Liver (tissue), 9 donors: ENCODE results near the gene TPCN1. TPM values are rescaled to one million over a fixed set of nuclear protein-coding genes. Genes with fewer than 3 reads are reported as not detected.

ENCODE experiments used
- DNase-seq: peaks from one replicate; pipeline ENCODE4 v3.0.0-alpha.2; 2017; ENCODE audit warnings: low spot score
- H3K27ac ChIP-seq, 2 donors: one replicate each; pipeline ENCODE4 v1.7.0; 2013; ENCODE audit warnings: inconsistent platforms in 2 of 2, low read length in 2 of 2, control low read depth in 1 of 2, low read depth in 1 of 2, mild to moderate bottlenecking in 1 of 2
- H3K27me3 ChIP-seq, 4 donors: one replicate each; pipeline versions ENCODE4 v1.6.1 to v1.7.0; 2013; ENCODE audit warnings: low read length in 3 of 4, inconsistent platforms in 1 of 4, mild to moderate bottlenecking in 1 of 4, moderate library complexity in 1 of 4; ENCODE audit not compliant: control insufficient read depth in 4 of 4, insufficient read depth in 4 of 4
- H3K36me3 ChIP-seq, 4 donors: one replicate each; pipeline versions ENCODE4 v1.6.1 to v1.7.0; 2013; ENCODE audit warnings: low read length in 3 of 4, mild to moderate bottlenecking in 3 of 4, low read depth in 1 of 4, moderate library complexity in 1 of 4; ENCODE audit not compliant: control insufficient read depth in 4 of 4, insufficient read depth in 3 of 4
- H3K4me1 ChIP-seq, 4 donors: one replicate each; pipeline versions ENCODE4 v1.6.1 to v1.7.0; 2013; ENCODE audit warnings: low read length in 3 of 4, mild to moderate bottlenecking in 3 of 4, moderate library complexity in 1 of 4; ENCODE audit not compliant: control insufficient read depth in 4 of 4, insufficient read depth in 4 of 4
- H3K4me3 ChIP-seq, 3 donors: one replicate each; pipeline versions ENCODE4 v1.6.1 to v1.7.0; 2013; ENCODE audit warnings: low read length in 3 of 3, control low read depth in 1 of 3, low read depth in 1 of 3, mild to moderate bottlenecking in 1 of 3
- H3K9ac ChIP-seq, 2 donors: one replicate each; pipeline ENCODE4 v1.7.0; 2013; ENCODE audit warnings: low read length in 2 of 2, mild to moderate bottlenecking in 2 of 2, moderate library complexity in 2 of 2, control low read depth in 1 of 2, low read depth in 1 of 2
- H3K9me3 ChIP-seq, 4 donors: one replicate each; pipeline versions ENCODE4 v1.6.1 to v1.7.0; 2013; ENCODE audit warnings: low read length in 3 of 4; ENCODE audit not compliant: control insufficient read depth in 4 of 4
- ATF3 ChIP-seq: IDR thresholded peaks from 2 replicates; pipeline ENCODE4 v1.6.1; 2016; ENCODE audit warnings: antibody characterized with exemption
- EGR1 ChIP-seq, 2 donors: IDR thresholded peaks; 2 replicates each; pipeline ENCODE4 v1.6.1; 2016 to 2018; ENCODE audit warnings: antibody characterized with exemption in 2 of 2, low read depth in 2 of 2
- FOXA1 ChIP-seq: IDR thresholded peaks from 2 replicates; pipeline ENCODE4 v1.6.1; 2016; ENCODE audit warnings: antibody characterized with exemption
- GABPA ChIP-seq, 2 donors: IDR thresholded peaks in 1 of 2; conservative IDR thresholded peaks in 1 of 2; 2 replicates each; pipeline ENCODE4 v1.6.1; 2016; ENCODE audit warnings: antibody characterized with exemption in 2 of 2, mild to moderate bottlenecking in 1 of 2, moderate library complexity in 1 of 2
- HNF4A ChIP-seq, 2 donors: conservative IDR thresholded peaks; 2 replicates each; pipeline ENCODE4 v1.6.1; 2016; ENCODE audit warnings: antibody characterized with exemption in 2 of 2, mild to moderate bottlenecking in 2 of 2
- HNF4G ChIP-seq: IDR thresholded peaks from 2 replicates; pipeline ENCODE4 v1.6.1; 2016; ENCODE audit warnings: antibody characterized with exemption
- JUND ChIP-seq, 2 donors: IDR thresholded peaks; 2 replicates each; pipeline ENCODE4 v1.6.1; 2016; ENCODE audit warnings: antibody characterized with exemption in 2 of 2
- NR2F2 ChIP-seq: IDR thresholded peaks from 2 replicates; pipeline ENCODE4 v1.6.1; 2016; ENCODE audit warnings: antibody characterized with exemption
- RXRA ChIP-seq, 2 donors: IDR thresholded peaks; 2 replicates each; pipeline ENCODE4 v1.6.1; 2017 to 2018; ENCODE audit warnings: antibody characterized with exemption in 2 of 2, mild to moderate bottlenecking in 1 of 2
- TAF1 ChIP-seq: conservative IDR thresholded peaks from 2 replicates; pipeline ENCODE4 v1.6.1; 2016; ENCODE audit warnings: antibody characterized with exemption, mild to moderate bottlenecking
- YY1 ChIP-seq: IDR thresholded peaks from 2 replicates; pipeline ENCODE4 v1.6.1; 2016; ENCODE audit warnings: antibody characterized with exemption, mild to moderate bottlenecking
- ZBTB33 ChIP-seq: IDR thresholded peaks from 2 replicates; pipeline ENCODE4 v1.6.1; 2016; ENCODE audit warnings: antibody characterized with exemption
- WGBS: extraction: QIAGEN DNeasy Blood & Tissue Kit; methylation state at CpG from one replicate; pipeline ENCODE4 v1.1.7; 2013; 5-methylcytosine and 5-hydroxymethylcytosine counted together
- polyA plus RNA-seq, 2 donors: library from polyadenylated mRNA; stranded (reverse) in 1 of 2; unstranded in 1 of 2; fragments of 200-250 nt in 1 of 2; fragments of >200 nt in 1 of 2; fragmentation: Nextera tagmentation in 1 of 2; extraction: Ambion mirVana in 1 of 2; gene quantifications; one replicate each; pipeline versions ENCODE4 v1.2.1 to v1.2.3, GENCODE V29; 2013 to 2015
- total RNA-seq, 2 donors: library from RNA; depleted of rRNA; stranded (reverse); fragments of >200 nt; gene quantifications; one replicate each; pipeline ENCODE4 v1.2.3, GENCODE V29; 2014
- TF ChIP-seq, protein P1 (sequence below): fragments of 150-350 bp; IDR thresholded peaks from 2 replicates; pipeline ENCODE4 v1.5.1; 2017; ENCODE audit warnings: improper control_type of control experiment, low read depth, low read length; ENCODE audit not compliant: missing input control
- TF ChIP-seq, protein P2 (sequence below): IDR thresholded peaks from 2 replicates; pipeline ENCODE4 v1.6.1; 2016; ENCODE audit warnings: antibody characterized with exemption
- TF ChIP-seq, protein P3 (sequence below): IDR thresholded peaks from 2 replicates; pipeline ENCODE4 v1.6.1; 2016; ENCODE audit warnings: antibody characterized with exemption, mild to moderate bottlenecking
- donor health status: healthy.
- donor health status: healthy.
- donor health status: healthy.
- donor health status: healthy.
- donor health status: healthy.

TPCN1 gene
- total and polyA plus RNA-seq, 4 donors: 8.6 to 19.2 (median 13.7) TPM

DNA sequence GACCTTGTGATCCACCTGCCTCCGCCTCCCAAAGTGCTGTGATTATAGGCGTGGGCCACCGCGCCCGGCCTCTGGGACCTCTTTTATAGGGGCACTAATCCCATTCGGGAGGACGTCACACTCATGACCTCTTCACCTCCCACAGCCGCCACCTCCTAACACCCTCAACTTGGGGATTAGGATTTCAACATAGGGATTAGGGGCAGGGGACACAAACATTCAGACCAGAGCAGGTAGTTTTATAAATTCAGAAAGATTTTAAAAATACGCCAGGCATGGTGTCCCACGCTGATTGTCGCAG is 49.4 kb downstream of the TPCN1 start (continued):
- TF ChIP-seq, protein P1, sequence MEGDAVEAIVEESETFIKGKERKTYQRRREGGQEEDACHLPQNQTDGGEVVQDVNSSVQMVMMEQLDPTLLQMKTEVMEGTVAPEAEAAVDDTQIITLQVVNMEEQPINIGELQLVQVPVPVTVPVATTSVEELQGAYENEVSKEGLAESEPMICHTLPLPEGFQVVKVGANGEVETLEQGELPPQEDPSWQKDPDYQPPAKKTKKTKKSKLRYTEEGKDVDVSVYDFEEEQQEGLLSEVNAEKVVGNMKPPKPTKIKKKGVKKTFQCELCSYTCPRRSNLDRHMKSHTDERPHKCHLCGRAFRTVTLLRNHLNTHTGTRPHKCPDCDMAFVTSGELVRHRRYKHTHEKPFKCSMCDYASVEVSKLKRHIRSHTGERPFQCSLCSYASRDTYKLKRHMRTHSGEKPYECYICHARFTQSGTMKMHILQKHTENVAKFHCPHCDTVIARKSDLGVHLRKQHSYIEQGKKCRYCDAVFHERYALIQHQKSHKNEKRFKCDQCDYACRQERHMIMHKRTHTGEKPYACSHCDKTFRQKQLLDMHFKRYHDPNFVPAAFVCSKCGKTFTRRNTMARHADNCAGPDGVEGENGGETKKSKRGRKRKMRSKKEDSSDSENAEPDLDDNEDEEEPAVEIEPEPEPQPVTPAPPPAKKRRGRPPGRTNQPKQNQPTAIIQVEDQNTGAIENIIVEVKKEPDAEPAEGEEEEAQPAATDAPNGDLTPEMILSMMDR: no peak

- Histone ChIP-seq H3K4me1 (peaks cover 8 to 20% (median 14%) of the 10 kb centered on the region in 4 donors), H3K4me3 (no peak overlapping the region), H3K9me3 (no peaks in the 10 kb centered on the region), H3K36me3 (peaks cover 1 to 27% (median 15%) of the 10 kb centered on the region in 4 donors), H3K9ac (no peak overlapping the region), H3K27ac (peak overlapping the region; percentile 14 to 43), H3K27me3 (no peaks in the 10 kb centered on the region)
- 87% methylated on average over 10 of the region's 10 CpGs for WGBS
- TF ChIP-seq GABPA (IDR thresholded peaks at IDR 0.05 in 1 of 2, conservative IDR thresholded peaks at IDR 0.05 in 1 of 2): no peak
- no peak for TF ChIP-seq EGR1 (IDR thresholded peaks at IDR 0.05; ENCODE audit: low read depth in 2 of 2)
- TF ChIP-seq ATF3: no peak
- TF ChIP-seq TAF1: no peak
- TF ChIP-seq YY1: no peak
- no peak for TF ChIP-seq HNF4A (conservative IDR thresholded peaks at IDR 0.05)
- TF ChIP-seq, protein P1: no peak
- no peak for TF ChIP-seq ZBTB33
- no peak for TF ChIP-seq NR2F2
- no peak for TF ChIP-seq FOXA1
- TF ChIP-seq, protein P2, sequence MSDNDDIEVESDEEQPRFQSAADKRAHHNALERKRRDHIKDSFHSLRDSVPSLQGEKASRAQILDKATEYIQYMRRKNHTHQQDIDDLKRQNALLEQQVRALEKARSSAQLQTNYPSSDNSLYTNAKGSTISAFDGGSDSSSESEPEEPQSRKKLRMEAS: no peak
- TF ChIP-seq, protein P3, sequence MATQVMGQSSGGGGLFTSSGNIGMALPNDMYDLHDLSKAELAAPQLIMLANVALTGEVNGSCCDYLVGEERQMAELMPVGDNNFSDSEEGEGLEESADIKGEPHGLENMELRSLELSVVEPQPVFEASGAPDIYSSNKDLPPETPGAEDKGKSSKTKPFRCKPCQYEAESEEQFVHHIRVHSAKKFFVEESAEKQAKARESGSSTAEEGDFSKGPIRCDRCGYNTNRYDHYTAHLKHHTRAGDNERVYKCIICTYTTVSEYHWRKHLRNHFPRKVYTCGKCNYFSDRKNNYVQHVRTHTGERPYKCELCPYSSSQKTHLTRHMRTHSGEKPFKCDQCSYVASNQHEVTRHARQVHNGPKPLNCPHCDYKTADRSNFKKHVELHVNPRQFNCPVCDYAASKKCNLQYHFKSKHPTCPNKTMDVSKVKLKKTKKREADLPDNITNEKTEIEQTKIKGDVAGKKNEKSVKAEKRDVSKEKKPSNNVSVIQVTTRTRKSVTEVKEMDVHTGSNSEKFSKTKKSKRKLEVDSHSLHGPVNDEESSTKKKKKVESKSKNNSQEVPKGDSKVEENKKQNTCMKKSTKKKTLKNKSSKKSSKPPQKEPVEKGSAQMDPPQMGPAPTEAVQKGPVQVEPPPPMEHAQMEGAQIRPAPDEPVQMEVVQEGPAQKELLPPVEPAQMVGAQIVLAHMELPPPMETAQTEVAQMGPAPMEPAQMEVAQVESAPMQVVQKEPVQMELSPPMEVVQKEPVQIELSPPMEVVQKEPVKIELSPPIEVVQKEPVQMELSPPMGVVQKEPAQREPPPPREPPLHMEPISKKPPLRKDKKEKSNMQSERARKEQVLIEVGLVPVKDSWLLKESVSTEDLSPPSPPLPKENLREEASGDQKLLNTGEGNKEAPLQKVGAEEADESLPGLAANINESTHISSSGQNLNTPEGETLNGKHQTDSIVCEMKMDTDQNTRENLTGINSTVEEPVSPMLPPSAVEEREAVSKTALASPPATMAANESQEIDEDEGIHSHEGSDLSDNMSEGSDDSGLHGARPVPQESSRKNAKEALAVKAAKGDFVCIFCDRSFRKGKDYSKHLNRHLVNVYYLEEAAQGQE: no peak
- no peak for TF ChIP-seq JUND (IDR thresholded peaks at IDR 0.05)
- no peak for TF ChIP-seq RXRA (IDR thresholded peaks at IDR 0.05)
- no peak for TF ChIP-seq HNF4G
- no peak for DNase-seq
Measured at GRCh38 chr12:113271466-113271852, 50.2 kb downstream of the TPCN1 start.
